ENCODE data around the gene AFP.

Gene AFP

GRCh38 chr4:73459048-73459421 lies 23.0 kb downstream of the AFP start:
- TF ChIP-seq CTCF (IDR thresholded peaks at IDR 0.05): no peak
- Histone ChIP-seq H3K27ac (no peak overlapping the region), H3K4me3 (ENCODE audit: low read depth, low read length) (no peak overlapping the region), H3K79me2 (no peaks in the 10 kb centered on the region), H2AFZ (no peak overlapping the region), H3K4me2 (ENCODE audit: low read length) (no peak overlapping the region), H3K27me3 (ENCODE audit: control insufficient read depth, insufficient read depth, low read length) (no peaks in the 10 kb centered on the region), H3K36me3 (ENCODE audit: control insufficient read depth, insufficient read depth, low read length) (no peaks in the 10 kb centered on the region), H3K9ac (no peak overlapping the region), H3K4me1 (no peaks in the 10 kb centered on the region), H3K9me3 (ENCODE audit: control insufficient read depth, low read length) (no peaks in the 10 kb centered on the region)

DNA sequence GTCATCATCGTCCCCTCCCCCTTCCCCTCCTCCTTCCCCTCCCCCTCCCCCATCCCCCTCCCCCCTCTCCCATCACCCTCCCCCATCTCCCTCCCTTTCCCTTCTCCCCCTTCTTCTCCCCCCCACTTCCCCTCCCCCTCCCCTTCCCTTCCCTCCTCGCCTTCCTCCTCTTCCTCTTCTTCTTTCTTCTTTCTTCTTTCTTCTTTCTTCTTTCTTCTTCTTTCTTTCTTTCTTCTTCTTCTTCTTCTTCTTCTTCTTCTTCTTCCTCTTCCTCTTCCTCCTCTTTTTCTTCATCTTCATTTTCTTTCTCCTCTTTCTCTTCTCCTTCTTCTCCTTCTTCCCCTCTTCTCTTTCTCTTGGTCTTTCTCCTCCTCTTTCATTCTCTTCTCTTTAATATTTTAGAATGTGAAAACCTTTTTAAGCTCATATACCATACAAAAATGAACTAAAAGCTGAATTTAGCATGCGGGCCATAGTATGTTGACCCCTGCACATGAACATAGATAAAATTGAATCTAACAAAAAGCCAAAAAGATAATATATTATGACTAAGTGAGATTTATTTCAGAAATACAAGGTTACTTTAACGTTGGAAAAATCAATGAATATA lies 25.0 kb downstream of the AFP start:
- Histone ChIP-seq H3K36me3 (ENCODE audit: control insufficient read depth, insufficient read depth, low read length) (no peaks in the 10 kb centered on the region), H3K9me3 (ENCODE audit: control insufficient read depth, low read length) (no peaks in the 10 kb centered on the region), H3K4me1 (no peaks in the 10 kb centered on the region), H3K27ac (no peak overlapping the region), H3K4me3 (ENCODE audit: low read depth, low read length) (no peak overlapping the region), H3K79me2 (no peaks in the 10 kb centered on the region), H2AFZ (no peak overlapping the region), H3K4me2 (ENCODE audit: low read length) (no peak overlapping the region), H3K9ac (no peak overlapping the region), H3K27me3 (ENCODE audit: control insufficient read depth, insufficient read depth, low read length) (no peaks in the 10 kb centered on the region)
- TF ChIP-seq CTCF (IDR thresholded peaks at IDR 0.05): no peak

DNA sequence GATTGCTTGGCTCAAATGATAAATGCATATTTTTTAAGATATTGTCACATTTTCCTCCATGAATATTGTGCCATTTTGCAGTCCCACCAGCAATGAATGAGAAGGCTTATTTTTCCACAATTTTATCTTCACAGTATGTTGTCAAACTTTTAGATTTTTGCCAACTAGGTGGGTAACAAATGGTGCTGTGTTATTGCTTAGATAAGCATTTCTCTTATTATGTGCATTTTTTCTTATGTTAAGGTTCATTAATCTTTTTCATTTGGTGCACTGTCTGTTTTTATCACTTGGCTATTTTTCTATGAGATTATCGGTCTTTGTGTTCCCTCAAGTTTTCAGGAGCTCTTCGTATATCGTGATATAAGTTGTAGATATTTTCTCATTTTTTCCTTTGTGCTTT lies 32.1 kb downstream of the AFP start:
- Histone ChIP-seq H3K9me3 (ENCODE audit: control insufficient read depth, low read length) (no peaks in the 10 kb centered on the region), H3K27ac (no peak overlapping the region), H3K36me3 (ENCODE audit: control insufficient read depth, insufficient read depth, low read length) (no peaks in the 10 kb centered on the region), H2AFZ (no peak overlapping the region), H3K4me1 (no peaks in the 10 kb centered on the region), H3K27me3 (ENCODE audit: control insufficient read depth, insufficient read depth, low read length) (no peaks in the 10 kb centered on the region), H3K4me3 (ENCODE audit: low read depth, low read length) (no peak overlapping the region), H3K79me2 (no peaks in the 10 kb centered on the region), H3K4me2 (ENCODE audit: low read length) (no peak overlapping the region), H3K9ac (no peak overlapping the region)
- TF ChIP-seq CTCF (IDR thresholded peaks at IDR 0.05): no peak

DNA sequence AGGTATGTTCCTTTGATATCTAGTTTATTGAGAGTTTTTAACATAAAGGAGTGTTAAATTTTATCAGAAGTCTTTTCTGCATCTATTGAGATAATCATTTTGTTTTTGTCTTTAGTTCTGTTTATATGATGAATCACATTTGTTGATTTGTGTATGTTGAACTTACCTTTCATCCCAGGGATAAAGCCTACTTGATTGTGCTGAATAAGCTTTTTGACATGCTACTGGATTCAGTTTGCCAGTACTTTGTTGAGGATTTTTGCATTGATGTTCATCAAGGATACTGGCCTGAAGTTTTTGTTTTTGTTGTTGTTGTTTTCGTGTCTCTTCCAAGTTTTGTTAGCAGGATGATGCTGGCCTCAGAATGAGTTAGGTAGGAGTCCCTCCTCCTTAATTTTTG lies 34.7 kb downstream of the AFP start:
- no peak overlapping the region for H3K4me3 ChIP-seq (ENCODE audit: low read depth, low read length)

More for the DNA sequence above, 34.7 kb downstream of the AFP start:
- Histone ChIP-seq H3K9ac (no peak overlapping the region), H3K4me1 (no peaks in the 10 kb centered on the region), H3K79me2 (no peaks in the 10 kb centered on the region), H2AFZ (no peak overlapping the region), H3K27me3 (ENCODE audit: control insufficient read depth, insufficient read depth, low read length) (no peaks in the 10 kb centered on the region), H3K36me3 (ENCODE audit: control insufficient read depth, insufficient read depth, low read length) (no peaks in the 10 kb centered on the region), H3K9me3 (ENCODE audit: control insufficient read depth, low read length) (no peaks in the 10 kb centered on the region), H3K4me2 (ENCODE audit: low read length) (no peak overlapping the region), H3K27ac (no peak overlapping the region)
- no peak for TF ChIP-seq CTCF (IDR thresholded peaks at IDR 0.05)
